IPS DF 4.7 (cell line): Measurements from ENCODE around the gene ZDHHC21.

Experiments
- DNase-seq: peaks from one replicate; pipeline ENCODE4 v3.0.0-alpha.2; 2013; ENCODE audit warnings: low spot score; ENCODE audit errors: extremely low read depth

ZDHHC21 gene, protein sequence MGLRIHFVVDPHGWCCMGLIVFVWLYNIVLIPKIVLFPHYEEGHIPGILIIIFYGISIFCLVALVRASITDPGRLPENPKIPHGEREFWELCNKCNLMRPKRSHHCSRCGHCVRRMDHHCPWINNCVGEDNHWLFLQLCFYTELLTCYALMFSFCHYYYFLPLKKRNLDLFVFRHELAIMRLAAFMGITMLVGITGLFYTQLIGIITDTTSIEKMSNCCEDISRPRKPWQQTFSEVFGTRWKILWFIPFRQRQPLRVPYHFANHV

DNA sequence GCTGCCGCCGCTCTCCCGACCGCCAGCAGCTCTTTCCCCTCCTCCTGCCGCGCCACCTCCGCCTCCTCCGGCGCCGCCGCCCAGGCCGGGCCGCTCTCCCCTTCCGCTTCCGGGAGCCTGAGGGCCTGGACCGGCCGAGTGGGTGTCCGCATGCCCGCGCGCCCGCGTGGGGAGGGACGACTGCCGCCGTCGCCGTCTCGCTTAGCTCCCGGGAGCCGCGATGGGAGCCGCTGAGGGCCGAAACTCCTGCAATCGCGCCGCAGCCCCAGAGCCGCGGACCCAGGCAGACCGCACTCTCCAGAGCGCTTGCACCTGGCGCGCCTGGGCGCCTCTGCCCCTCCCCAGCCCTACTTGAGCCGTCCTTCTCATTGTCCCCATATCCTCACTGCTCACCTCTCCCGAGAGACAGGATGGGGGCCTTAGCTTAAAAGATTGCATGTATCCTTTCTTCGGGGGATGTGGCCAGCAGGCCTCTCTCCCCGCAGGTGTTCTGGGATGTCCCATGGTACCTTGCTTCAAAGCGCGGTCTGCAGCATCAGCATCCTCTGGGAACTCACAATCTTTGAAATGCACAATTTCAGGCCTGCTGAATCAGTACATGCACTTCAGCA is at the start of gene ZDHHC21:
Gene ZDHHC21 (minus strand): TSS at position 182 of the 611 bp plus-strand sequence. CDS start 19,092 bp downstream, outside the sequence.
- peak; percentile 14 for DNase-seq

DNA sequence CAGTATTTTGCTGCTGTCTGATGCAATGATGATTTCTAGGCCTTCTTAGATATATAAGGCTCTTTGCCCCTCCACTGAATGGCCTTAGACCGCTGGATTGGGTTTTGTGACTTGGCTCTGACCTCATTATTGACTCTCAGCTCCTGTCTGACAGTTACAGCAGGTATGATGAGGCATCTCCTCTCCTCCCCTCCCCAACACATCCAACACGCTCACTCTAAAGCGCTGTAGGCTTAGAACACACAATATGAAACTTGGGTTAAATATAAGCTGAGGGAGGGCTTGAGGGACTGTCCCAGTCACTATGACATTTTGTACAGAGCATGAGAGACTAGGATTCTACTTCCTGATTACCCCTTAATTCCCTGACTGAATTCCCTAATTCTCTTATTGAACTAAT is 48.1 kb upstream of the ZDHHC21 start:
- DNase-seq, result no peak

DNA sequence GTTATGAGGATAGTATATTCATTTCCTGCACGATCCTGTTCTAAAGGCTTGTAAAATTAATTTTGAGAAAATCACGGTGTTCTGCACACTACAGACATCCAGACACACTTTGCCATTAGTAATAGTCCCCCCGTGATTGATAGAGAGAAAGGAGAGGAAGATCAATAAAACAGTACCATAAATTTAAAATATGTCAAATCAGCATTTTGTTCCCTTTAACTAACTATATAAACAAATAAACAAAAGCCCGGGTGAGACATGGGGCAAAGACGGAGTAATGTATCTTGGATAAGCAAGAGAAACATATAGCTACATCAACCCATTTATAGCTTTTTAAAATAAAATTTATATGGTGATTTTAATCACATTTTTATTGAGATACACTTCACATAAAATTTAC is 39.9 kb upstream of the ZDHHC21 start:
- no peak for DNase-seq

DNA sequence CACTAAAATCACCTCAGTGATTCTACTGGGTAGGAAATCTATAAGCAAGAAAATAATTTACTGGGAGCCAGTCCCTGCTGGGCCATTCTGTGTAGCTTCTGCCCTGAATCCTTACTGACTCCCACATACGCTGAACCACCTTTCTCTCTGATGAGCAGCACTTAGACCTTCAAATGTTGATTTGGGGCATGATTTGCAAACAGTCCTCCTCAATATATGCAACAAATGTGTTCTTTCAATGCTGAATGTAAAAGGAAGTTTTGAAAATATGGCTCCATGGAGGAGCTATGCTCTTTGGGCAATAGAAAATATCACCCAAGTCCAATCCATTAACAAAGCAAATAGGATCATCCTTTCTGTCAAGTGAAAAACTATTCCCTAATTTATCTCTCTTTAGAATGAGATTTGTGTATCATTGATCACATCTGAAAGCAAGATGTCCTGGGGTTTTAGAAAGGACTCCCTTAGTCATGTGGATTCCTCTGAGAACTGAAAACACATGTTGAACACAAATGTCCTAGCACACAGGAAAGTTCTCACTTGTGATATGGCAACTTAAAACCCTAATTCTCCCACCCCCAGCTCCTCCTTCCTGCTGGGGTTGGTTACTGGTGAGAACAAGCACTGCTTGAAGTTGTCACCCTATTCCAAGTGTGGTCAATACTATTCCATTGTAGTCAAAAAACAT is 38.2 kb upstream of the ZDHHC21 start:
- DNase-seq, result no peak

DNA sequence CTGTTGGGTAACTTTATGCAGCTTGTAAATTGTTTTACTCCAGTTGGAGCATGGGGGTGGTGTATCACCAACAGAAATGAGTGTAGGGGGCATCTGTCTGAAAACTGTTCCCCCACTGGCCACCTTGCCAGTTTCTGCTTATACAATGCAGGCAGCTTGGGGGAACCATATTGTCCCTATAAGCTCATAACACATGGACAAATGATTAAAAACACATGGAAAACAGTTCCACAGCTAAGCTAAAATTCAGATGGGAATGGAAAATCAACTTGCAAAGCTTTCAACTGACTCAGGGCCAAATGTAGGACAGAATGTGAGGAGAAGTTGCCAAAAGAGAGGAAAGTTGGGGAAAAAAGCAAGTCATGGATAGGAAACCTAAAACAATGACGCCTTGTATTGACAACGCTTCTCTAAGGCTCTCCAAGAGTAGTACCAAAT is 37.2 kb upstream of the ZDHHC21 start:
- no peak for DNase-seq

DNA sequence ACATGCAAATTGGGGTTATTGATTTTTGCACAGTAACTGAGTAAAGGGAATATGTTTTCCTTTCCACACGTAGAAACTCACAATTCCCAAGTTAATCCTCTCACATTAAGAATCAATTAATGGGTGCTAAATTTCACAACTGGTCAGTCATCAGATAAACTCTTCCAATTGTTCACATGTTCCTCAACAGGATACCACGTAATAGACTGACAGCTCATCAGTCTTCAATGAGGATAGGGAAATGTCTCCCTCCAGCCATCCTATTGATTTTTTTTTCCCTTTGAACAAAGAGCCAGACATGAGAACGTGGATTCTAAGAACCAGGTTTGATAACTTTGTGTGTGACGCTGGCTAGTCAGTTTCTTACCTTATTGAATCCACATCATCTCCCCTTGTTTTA is 30.1 kb upstream of the ZDHHC21 start:
- DNase-seq, result no peak

DNA sequence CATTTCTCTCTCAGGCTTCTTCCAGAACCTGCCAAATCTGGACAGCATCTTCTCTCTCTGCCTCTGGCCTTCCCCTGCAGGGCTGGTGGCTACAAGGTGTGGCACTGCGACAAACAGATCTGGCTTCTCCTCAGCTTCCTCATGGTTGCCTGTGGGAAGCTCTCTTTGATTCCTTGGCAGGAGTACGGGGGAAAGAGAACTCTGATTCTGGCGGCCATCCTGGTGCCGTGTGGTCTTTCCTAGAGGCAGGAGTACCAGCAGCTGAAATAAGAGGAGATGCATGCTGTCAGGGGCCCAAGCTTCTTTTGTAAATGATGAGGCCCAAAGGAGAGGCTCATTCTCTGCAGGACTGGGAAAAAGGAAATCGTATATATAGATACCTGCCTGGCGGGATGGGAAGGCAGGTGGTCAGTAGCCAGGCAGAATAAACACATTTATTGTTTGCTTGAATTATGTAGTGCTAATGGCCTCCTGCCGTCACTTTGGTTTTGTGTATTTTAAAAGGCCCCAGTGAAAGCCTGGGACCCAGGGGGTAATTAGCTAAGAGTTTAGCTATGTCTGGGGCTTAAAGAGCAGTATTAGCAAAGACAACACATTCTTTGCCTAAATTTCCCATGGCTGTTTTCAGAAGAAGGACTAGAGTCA is 29.3 kb upstream of the ZDHHC21 start, which contains the start of gene CER1:
Gene CER1 (minus strand): TSS at position 343 of the 645 bp plus-strand sequence. CDS start 61 bp downstream, at position 282.
- peak; percentile 69 for DNase-seq

DNA sequence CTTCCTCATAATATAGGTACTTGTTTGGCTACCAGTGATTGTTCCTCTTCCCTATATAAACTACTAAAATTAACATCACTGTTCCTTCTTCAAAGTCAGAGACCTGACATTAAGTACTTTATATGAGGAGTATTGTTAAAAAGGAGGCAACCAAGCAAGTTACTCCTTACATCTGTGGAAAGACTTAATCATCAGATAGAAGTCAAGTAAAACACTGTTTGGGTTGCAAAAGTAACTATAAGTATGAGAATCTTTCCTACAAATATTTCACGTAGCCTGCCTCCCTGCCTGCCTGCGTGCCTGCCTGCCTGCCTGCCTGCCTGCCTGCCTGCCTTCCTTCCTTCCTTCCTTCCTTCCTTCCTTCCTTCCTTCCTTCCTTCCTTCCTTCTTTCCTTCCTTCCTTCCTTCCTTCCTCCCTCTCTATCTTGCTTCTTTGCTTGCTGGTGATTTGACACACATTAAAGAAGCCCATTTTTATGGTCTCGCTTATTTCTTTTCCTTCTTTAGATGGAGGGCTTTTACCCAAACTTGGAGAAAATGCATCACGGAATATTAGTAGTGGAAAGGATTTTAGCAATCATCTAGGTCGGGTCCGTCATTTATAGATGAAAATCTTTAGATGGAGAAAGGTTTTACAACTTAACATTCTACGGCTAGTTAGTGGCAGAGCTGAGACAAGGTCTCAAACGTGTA is 26.1 kb upstream of the ZDHHC21 start:
- no peak for DNase-seq

DNA sequence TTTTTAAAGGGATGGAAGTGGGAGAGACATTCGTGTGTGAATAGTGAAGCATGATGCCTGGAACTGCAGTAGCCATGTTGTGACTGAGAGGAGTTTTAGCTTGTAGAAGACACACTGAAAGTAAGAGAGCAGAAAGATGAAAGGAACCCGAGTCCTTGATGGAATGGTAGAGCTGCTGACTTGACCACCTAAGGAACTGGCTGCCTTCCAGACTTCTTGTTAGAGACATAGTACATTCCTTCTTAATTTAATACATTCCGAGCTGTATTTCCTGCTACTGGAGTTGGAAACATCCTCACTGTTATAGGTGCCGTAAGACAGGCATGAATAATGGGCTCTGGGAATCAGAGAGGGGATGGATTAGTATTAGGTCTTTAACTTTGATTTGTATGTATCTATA is 21.9 kb upstream of the ZDHHC21 start:
- no peak for DNase-seq

DNA sequence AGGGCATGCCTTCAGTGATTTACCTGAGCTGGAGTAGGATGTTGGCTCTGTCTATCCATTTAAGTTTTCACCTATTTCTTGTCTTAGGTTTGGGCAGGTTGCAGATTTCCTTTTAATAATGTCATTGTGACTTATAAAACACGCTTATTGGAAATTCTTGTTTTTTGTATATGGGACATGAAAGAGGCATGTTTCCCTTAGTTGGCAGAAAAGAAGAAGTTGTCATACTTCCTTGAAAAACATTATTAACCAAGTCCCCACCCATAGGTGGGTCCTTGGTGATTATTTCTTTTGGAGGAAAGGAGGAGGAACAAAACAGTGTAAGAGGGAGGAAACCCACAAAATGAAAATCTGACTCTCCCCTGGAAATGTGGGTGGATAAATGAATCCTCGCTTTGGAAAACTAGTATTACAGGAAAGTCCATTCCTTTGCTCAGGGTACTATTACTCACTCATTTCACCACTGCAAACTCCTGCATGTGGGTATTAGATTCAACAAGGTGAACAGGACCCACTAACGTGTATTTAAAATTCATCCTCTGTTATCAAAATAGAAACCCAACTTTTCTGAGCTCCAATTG is 20.0 kb upstream of the ZDHHC21 start:
- DNase-seq, result no peak

DNA sequence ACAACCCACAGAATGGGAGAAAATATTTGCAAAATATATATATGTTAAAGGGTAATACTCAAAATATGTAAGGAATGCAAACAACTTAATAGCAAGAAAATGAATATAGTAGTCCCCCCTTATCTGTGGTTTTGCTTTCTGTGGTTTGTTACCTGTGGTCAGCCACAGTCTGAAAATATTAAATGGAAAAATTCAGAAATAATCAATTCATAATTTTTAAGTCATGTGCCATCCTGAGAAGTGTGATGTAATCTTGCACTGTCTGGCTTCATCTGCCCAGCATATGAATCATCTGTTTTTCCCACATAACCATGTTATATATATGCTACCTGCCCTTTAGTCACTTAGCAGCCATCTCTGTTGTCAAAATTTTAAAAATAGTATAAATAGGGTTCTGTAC is 17.6 kb upstream of the ZDHHC21 start:
- DNase-seq, result no peak

DNA sequence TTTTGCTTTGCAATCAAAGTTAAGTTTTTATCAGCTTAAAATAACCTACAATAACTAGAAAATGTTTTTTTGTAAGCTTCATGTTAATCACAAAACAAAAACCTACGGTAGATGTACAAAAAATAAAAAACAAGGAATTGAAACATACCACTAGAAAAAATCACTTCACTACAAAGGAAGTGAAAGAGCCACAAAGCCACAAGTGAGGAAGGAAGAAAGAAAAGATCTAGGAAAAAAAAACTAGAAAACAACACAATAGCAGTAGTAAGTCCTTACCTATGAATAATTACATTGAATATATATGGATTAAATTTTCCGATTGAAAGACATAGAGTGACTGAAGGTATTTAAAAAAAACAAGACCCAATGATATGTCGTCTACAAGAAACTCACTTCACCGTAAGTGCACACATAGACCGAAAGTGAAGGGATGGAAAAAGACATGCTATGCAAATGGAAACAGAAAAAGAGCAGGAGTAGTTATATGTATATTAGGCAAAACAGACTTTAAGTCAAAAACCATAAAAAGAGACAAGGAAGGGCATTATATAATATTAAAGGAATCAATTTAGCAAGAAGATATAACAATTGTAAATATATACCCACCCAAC is 13.4 kb upstream of the ZDHHC21 start:
- DNase-seq, result no peak

DNA sequence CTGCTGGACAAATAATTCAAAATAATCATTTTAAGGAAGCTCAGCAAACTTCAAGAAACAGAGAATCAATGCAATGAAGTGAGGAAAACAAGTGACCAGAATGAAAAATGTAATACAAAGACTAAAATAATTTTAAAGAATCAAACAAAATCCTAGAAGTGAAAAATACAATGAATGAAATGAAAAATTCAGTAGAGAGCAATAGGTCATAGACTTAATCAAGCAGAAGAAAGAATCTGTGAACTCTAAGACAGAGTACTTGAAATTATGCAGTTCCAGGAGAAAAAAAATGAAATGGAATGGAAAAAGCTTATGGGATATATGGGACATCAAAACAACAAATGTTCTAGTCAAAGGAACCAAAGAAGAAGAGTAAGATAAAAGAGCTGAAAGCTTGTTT is 11.8 kb upstream of the ZDHHC21 start:
- DNase-seq, result no peak

DNA sequence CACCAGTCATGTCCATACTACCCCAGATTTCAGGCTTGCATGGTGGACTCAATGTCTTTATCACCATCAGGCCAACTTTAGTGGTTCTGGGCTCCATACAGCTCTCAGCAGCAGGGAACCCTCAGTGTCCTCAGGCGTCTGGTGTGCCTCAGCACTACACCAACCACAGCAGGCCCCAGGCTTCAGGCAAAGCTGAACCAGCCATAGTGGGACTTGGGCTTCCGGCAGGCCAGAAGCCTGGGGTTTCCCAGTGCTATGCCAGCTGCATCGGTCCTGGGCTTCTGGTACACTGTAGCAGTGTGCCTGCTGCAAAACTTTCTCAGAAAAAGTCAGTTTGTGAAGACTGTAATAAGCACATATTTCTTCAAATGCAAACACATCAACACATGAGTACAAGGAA is 11.0 kb upstream of the ZDHHC21 start:
- no peak for DNase-seq

DNA sequence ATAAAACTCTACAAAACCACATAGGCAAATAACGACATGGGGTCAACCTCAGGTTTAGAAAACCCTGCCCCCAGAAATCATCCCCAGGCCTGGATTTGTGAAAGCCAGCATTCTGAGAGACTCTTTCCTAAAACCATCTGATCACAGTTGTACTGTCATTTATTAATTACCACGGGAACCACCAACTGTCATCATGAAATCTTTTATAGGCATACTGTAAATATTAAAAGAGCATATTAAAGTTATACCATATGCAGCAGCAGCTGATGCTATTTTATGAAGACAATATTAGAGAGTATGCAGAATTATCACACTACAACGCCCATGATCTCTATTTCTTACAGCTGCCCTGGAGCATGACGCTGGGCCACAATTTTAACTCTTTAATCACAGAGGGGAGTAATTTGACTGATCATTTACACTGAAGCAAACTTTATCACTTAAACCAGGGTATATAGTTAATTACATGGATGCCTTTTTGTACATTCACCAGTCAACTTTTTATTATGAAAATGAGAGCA is 9.0 kb upstream of the ZDHHC21 start:
- no peak for DNase-seq

DNA sequence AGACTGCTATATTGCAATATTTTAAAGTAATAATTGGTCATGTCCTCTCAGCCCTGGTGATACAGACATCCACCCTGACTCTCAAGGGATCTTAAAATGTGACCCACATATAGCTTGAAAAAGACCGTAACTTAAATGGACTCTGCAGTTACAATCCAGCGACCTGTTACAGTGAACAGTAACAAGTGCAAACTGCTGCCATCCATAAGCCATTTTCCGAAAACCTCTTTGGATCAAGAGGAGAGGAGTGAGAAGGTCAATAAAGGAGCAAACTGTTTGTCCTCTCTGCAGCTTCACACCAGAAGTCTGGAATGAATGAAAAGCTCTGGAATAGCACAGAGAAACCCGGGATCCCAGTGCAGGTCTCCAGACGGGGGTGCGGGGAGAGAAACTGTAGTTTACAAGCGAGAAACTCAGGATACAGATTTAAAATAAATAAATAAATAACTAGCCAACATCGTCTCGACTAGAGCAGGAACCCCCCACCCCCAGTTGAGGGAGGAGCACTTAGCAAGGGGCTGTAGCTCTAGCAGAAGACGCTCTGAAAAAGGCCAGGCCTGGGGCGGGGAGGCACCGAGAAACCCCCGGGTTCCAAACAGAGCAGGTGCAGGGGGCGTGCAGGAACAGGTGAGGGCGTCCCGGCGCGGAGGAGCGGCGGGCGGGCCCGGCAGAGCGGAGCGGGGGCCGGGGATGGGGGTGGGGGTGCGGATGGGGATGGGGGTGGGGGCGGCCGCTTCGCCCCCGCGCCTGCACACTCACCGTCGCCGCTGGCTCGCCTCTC is 572 bp downstream of the ZDHHC21 start:
- DNase-seq, result no peak

DNA sequence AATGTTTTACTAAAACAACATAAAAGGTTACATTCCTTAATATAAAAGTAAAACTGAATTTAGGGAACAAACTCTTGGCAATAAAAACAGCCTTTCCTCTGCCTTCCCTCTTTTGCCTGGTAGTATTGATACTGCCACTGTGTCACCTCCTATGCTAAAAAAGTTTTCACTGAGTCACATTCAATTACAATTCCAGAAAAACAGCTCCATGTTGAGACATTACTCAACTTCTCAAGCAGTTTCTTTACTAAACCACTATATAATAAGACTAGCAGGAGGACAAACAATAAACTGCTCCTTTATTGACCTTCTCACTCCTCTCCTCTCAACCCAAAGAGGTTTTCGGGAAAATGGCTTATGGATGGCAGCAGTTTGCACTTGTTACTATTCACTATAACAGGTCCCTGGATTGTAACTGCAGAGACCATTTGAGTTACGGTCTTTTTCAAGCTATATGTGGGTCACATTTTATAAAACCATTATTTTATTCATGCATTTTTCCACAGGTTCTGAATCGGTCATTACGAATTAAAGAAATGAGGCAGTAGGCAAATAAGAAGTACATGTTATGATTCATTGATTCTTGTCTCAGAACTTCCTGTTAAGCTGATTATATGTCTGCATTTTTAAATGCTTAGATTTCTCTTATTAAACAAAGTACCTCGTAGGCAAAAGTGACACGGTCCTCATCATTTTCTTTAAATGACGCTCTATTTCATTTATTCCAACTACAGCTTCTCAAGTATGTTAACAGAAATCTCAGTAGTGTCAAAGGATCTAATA is 2.1 kb downstream of the ZDHHC21 start:
- DNase-seq, result no peak

DNA sequence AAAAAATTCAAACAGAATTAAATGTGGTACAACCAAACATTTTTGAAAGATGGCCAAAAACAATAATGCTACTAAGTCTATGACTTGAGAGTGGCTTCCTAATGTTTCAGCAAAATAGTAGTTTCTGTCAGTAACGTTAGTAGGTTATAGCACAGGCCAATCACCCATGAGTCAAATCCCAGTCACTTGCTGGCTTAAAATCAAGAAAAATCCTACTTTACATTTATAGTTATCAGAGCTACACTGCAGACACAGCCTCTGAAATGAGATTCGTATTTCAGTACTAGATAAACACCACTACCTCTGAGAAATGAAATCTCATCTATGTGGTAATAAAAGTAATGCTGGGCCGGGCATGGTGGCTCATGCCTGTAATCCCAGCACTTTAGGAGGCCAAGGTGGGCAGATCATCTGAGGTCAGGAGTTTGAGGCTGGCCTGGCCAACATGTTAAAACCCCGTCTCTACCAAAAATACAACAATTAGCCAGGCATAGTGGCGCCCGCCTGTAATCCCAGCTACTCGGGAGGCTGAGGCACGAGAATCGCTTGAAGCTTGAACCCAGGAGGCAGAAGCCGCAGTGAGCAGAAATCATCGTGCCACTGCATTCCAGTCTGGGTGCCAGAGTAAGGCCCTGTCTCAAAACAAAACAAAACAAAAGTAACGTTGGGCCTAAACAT is 6.1 kb downstream of the ZDHHC21 start:
- DNase-seq, result no peak
